ENCODE measurements around the gene PJA1. TPM values are rescaled to one million over a fixed set of nuclear protein-coding genes. Genes with fewer than 3 reads are reported as not detected.

The PJA1 gene
- total RNA-seq, 2 donors from 2014 or later = 32.0 to 32.6 TPM

DNA sequence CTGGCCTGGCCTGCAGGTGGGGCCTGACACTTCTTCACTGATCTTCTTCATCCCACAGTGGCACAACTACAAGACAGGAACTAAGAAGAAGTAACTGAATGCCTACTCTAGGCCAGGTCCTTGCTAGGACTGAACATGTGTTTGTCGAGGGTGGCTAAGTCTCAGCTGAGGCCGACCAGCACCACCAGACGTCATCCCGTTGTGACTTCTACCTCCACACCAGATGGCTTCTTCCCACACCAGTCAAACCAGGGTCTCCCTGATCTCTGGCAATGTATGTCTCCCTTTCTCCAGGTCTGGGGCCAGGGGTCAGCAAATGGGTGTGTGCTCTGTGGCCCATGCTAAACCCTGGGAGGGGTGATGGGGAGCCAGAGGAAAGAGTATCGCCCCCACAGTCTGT, 40.2 kb downstream of the PJA1 start:
- DNase-seq = no peak
- Mint-ChIP-seq H3K36me3 (ENCODE audit: low read depth) (no peaks in the 10 kb centered on the region), H3K4me3 (no peak overlapping the region), H3K27me3 (ENCODE audit: insufficient read depth) (peaks cover 19% of the 10 kb centered on the region), H3K9me3 (peaks cover 61% of the 10 kb centered on the region), H3K27ac (no peak overlapping the region), H3K4me1 (no peaks in the 10 kb centered on the region)
- no peak overlapping the region for H3K9ac ChIP-seq (ENCODE audit: extremely low read depth, low read length, poor library complexity, severe bottlenecking)
- peaks cover 18% of the 10 kb centered on the region for H3K27me3 ChIP-seq (ENCODE audit: control insufficient read depth, insufficient read depth, low read length, poor library complexity, severe bottlenecking)
- H3K4me1 ChIP-seq (ENCODE audit: control insufficient read depth, insufficient read depth, low read length) = no peaks in the 10 kb centered on the region
- no peaks in the 10 kb centered on the region for H3K36me3 ChIP-seq (ENCODE audit: control insufficient read depth, insufficient read depth, low read length)
- WGBS, 2 experiments (ENCODE audit: insufficient coverage in 1 of 2, insufficient read length in 1 of 2) = 86 to 90% methylated on average over 4 to 5 of the region's 5 CpGs
- H3K4me3 ChIP-seq (ENCODE audit: low read length) = no peak overlapping the region
- H3K27ac ChIP-seq (ENCODE audit: low read depth, low read length) = no peak overlapping the region
- TF ChIP-seq, protein P1, sequence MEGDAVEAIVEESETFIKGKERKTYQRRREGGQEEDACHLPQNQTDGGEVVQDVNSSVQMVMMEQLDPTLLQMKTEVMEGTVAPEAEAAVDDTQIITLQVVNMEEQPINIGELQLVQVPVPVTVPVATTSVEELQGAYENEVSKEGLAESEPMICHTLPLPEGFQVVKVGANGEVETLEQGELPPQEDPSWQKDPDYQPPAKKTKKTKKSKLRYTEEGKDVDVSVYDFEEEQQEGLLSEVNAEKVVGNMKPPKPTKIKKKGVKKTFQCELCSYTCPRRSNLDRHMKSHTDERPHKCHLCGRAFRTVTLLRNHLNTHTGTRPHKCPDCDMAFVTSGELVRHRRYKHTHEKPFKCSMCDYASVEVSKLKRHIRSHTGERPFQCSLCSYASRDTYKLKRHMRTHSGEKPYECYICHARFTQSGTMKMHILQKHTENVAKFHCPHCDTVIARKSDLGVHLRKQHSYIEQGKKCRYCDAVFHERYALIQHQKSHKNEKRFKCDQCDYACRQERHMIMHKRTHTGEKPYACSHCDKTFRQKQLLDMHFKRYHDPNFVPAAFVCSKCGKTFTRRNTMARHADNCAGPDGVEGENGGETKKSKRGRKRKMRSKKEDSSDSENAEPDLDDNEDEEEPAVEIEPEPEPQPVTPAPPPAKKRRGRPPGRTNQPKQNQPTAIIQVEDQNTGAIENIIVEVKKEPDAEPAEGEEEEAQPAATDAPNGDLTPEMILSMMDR (conservative IDR thresholded peaks at IDR 0.05) = no peak
- H3K9me3 ChIP-seq (ENCODE audit: control insufficient read depth, low read length) = no peaks in the 10 kb centered on the region

DNA sequence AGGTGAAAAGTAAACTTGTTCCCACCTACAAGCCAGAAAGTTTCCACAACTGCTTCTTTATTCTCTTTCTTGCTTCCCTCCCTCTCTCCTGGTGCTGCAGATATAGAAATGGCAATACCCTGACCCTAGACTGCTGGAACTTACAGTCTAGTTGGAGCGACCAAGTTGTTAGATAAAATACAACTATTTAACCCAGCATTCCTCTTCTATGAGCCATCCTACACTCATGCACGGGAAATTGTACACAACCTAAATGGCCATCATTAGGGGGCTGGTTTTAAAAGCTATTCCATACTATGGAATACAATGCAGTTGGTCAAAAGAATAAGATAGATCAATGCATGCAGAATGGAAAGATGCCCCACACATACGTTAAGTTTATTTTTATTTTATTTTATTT, 41.1 kb downstream of the PJA1 start:
- TF ChIP-seq, protein P1 (conservative IDR thresholded peaks at IDR 0.05) = no peak
- Mint-ChIP-seq H3K4me1 (peaks cover 2% of the 10 kb centered on the region), H3K27ac (no peak overlapping the region), H3K4me3 (no peak overlapping the region), H3K36me3 (ENCODE audit: low read depth) (no peaks in the 10 kb centered on the region), H3K9me3 (peaks cover 61% of the 10 kb centered on the region), H3K27me3 (ENCODE audit: insufficient read depth) (peaks cover 14% of the 10 kb centered on the region)
- 95% methylated on average over 3 of the region's 3 CpGs; no CpG with 5 or more reads in 1 of the 2 experiments for WGBS, 2 experiments (ENCODE audit: insufficient coverage in 1 of 2, insufficient read length in 1 of 2)
- no peaks in the 10 kb centered on the region for H3K4me1 ChIP-seq (ENCODE audit: control insufficient read depth, insufficient read depth, low read length)
- no peaks in the 10 kb centered on the region for H3K9me3 ChIP-seq (ENCODE audit: control insufficient read depth, low read length)
- H3K4me3 ChIP-seq (ENCODE audit: low read length) = no peak overlapping the region
- H3K36me3 ChIP-seq (ENCODE audit: control insufficient read depth, insufficient read depth, low read length) = no peaks in the 10 kb centered on the region
- H3K27me3 ChIP-seq (ENCODE audit: control insufficient read depth, insufficient read depth, low read length, poor library complexity, severe bottlenecking) = peaks cover 12% of the 10 kb centered on the region
- H3K27ac ChIP-seq (ENCODE audit: low read depth, low read length) = no peak overlapping the region
- DNase-seq = no peak
- H3K9ac ChIP-seq (ENCODE audit: extremely low read depth, low read length, poor library complexity, severe bottlenecking) = no peak overlapping the region

DNA sequence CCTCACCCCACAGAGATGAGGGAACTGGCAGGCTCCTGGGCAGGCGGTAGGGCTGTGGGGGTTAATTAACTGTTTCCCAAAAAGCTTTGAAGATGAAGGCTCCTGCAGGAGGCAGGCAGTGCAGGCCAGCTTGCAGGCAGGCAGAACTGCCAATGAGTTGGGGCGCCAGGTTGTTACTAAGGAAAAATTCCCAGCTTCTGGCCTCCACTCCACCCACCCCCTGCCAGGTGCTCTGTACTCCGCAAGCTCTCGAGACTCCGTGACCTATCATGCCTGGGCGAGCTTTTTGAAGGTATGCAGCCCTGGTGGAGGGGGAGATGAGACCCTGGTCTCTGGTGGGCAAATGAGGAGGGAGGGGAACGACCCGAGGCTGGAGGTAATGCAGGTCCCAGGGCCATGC, 41.8 kb downstream of the PJA1 start:
- 88% methylated on average over 8 of the region's 8 CpGs; no CpG with 5 or more reads in 1 of the 2 experiments for WGBS, 2 experiments (ENCODE audit: insufficient coverage in 1 of 2, insufficient read length in 1 of 2)
- Histone ChIP-seq H3K36me3 (ENCODE audit: control insufficient read depth, insufficient read depth, low read length) (no peaks in the 10 kb centered on the region), H3K4me3 (ENCODE audit: low read length) (no peak overlapping the region), H3K27me3 (ENCODE audit: control insufficient read depth, insufficient read depth, low read length, poor library complexity, severe bottlenecking) (peaks cover 8% of the 10 kb centered on the region), H3K27ac (ENCODE audit: low read depth, low read length) (no peak overlapping the region), H3K9me3 (ENCODE audit: control insufficient read depth, low read length) (no peaks in the 10 kb centered on the region), H3K9ac (ENCODE audit: extremely low read depth, low read length, poor library complexity, severe bottlenecking) (no peak overlapping the region), H3K4me1 (ENCODE audit: control insufficient read depth, insufficient read depth, low read length) (no peaks in the 10 kb centered on the region)
- H3K27ac Mint-ChIP-seq = no peak overlapping the region
- peaks cover 11% of the 10 kb centered on the region for H3K27me3 Mint-ChIP-seq (ENCODE audit: insufficient read depth)
- H3K36me3 Mint-ChIP-seq (ENCODE audit: low read depth) = no peaks in the 10 kb centered on the region
- TF ChIP-seq, protein P1 (conservative IDR thresholded peaks at IDR 0.05) = no peak
- no peak for DNase-seq
- H3K4me1 Mint-ChIP-seq = peaks cover 2% of the 10 kb centered on the region
- peaks cover 61% of the 10 kb centered on the region for H3K9me3 Mint-ChIP-seq
- H3K4me3 Mint-ChIP-seq = no peak overlapping the region

Data from endodermal cell (in vitro differentiated cells).